NCI-H524 treated with DMSO at 0.1 percent for 48 hours (cell line): ENCODE results near the gene PMPCA.

Experiments
- DNase-seq: peaks from one replicate; lab custom pipeline; 2025; lab: John Stamatoyannopoulos, UW

Gene PMPCA

GRCh38 chr9:136410500-136411287 is at the start of gene PMPCA, which contains the start of gene ENTR1:
Gene PMPCA (plus strand): TSS chr9:136410658. CDS start chr9:136410669, 11 bp downstream.
Gene ENTR1 (minus strand): TSS chr9:136410614. CDS start chr9:136410397, 217 bp downstream.
- DNase-seq, result peak; percentile 44

- no peak for DNase-seq
These were observed 49.3 kb upstream of the PMPCA start for GRCh38 chr9:136361047-136361753.

GRCh38 chr9:136361754-136362449 is 48.6 kb upstream of the PMPCA start:
- DNase-seq, result no peak

- no peak for DNase-seq
These were observed 48.0 kb upstream of the PMPCA start for GRCh38 chr9:136362450-136362784.

GRCh38 chr9:136363106-136363948 is 47.1 kb upstream of the PMPCA start, which contains the start of gene DNLZ:
Gene DNLZ (minus strand): TSS chr9:136363744. CDS start chr9:136363714, 30 bp downstream.
- DNase-seq, result no peak

GRCh38 chr9:136363949-136364748 is 46.3 kb upstream of the PMPCA start:
- no peak for DNase-seq

- peak; percentile 61 for DNase-seq
These were observed 45.3 kb upstream of the PMPCA start for GRCh38 chr9:136364942-136365774.

GRCh38 chr9:136365775-136366222 is 44.7 kb upstream of the PMPCA start:
- no peak for DNase-seq

GRCh38 chr9:136366826-136367225 is 43.6 kb upstream of the PMPCA start:
- no peak for DNase-seq

GRCh38 chr9:136367296-136368145 is 42.9 kb upstream of the PMPCA start:
- DNase-seq, result no peak

GRCh38 chr9:136368190-136368589 is 42.3 kb upstream of the PMPCA start:
- no peak for DNase-seq

GRCh38 chr9:136370037-136370436 is 40.4 kb upstream of the PMPCA start:
- DNase-seq, result no peak

- no peak for DNase-seq
These were observed 39.5 kb upstream of the PMPCA start for GRCh38 chr9:136370687-136371532.

- no peak for DNase-seq
These were observed 39.0 kb upstream of the PMPCA start for GRCh38 chr9:136371533-136371880.

- no peak for DNase-seq
These were observed 38.5 kb upstream of the PMPCA start for GRCh38 chr9:136372006-136372405.

- DNase-seq, result no peak
These were observed 37.7 kb upstream of the PMPCA start for GRCh38 chr9:136372561-136373299.
